ENCODE data around the gene EIF3A.
"Not testable (repeated sequence)": the region's sequence is repeated elsewhere in the genome, so short reads cannot be mapped to it uniquely, and the experiment has no call there.

The EIF3A gene

GRCh38 chr10:119112056-119112455 lies 31.4 kb upstream of the EIF3A start:
- Mint-ChIP-seq H3K27ac (no peak overlapping the region), H3K9me3 (no peaks in the 10 kb centered on the region), H3K36me3 (ENCODE audit: low read depth) (peaks cover 74% of the 10 kb centered on the region)

GRCh38 chr10:119107771-119108170 lies 27.2 kb upstream of the EIF3A start:
- H3K4me3 Mint-ChIP-seq; H3K27me3 Mint-ChIP-seq (ENCODE audit: low read depth, poor library complexity); H3K9me3 Mint-ChIP-seq; H3K27ac Mint-ChIP-seq; DNase-seq: not testable (repeated sequence)
- H3K4me1 Mint-ChIP-seq = peaks cover 20% of the 10 kb centered on the region
- peaks cover 41% of the 10 kb centered on the region for H3K36me3 Mint-ChIP-seq (ENCODE audit: low read depth)

More at GRCh38 chr10:119112056-119112455, 31.4 kb upstream of the EIF3A start:
- Mint-ChIP-seq H3K4me1 (no peaks in the 10 kb centered on the region), H3K4me3 (no peak overlapping the region), H3K27me3 (ENCODE audit: low read depth, poor library complexity) (no peaks in the 10 kb centered on the region)
- TF ChIP-seq CTCF (IDR thresholded peaks at IDR 0.05) = no peak
- no peak for DNase-seq

- not testable (repeated sequence) for H3K4me3 Mint-ChIP-seq; DNase-seq; H3K27me3 Mint-ChIP-seq (ENCODE audit: low read depth, poor library complexity); H3K9me3 Mint-ChIP-seq; H3K27ac Mint-ChIP-seq
- H3K4me1 Mint-ChIP-seq = peaks cover 20% of the 10 kb centered on the region
- H3K36me3 Mint-ChIP-seq (ENCODE audit: low read depth) = peaks cover 39% of the 10 kb centered on the region
Observed at GRCh38 chr10:119107106-119107505, 26.5 kb upstream of the EIF3A start.

- not testable (repeated sequence) for DNase-seq; H3K27ac Mint-ChIP-seq; H3K9me3 Mint-ChIP-seq; H3K27me3 Mint-ChIP-seq (ENCODE audit: low read depth, poor library complexity)
- Mint-ChIP-seq H3K36me3 (ENCODE audit: low read depth) (peaks cover 28% of the 10 kb centered on the region), H3K4me1 (peaks cover 29% of the 10 kb centered on the region), H3K4me3 (peak overlapping the region; percentile 88)
Observed at GRCh38 chr10:119105899-119106298, 25.3 kb upstream of the EIF3A start.

- DNase-seq = no peak
- no peaks in the 10 kb centered on the region for H3K9me3 Mint-ChIP-seq
- no peak for TF ChIP-seq CTCF (IDR thresholded peaks at IDR 0.05)
Observed at GRCh38 chr10:119105155-119105554, 24.5 kb upstream of the EIF3A start.

GRCh38 chr10:119104654-119105015 lies 24.0 kb upstream of the EIF3A start:
- no peak overlapping the region for H3K27ac Mint-ChIP-seq
- no peak for TF ChIP-seq CTCF (IDR thresholded peaks at IDR 0.05)
- H3K36me3 Mint-ChIP-seq (ENCODE audit: low read depth) = peaks cover 23% of the 10 kb centered on the region
- H3K4me1 Mint-ChIP-seq = peaks cover 33% of the 10 kb centered on the region
- H3K27me3 Mint-ChIP-seq (ENCODE audit: low read depth, poor library complexity) = peaks cover 5% of the 10 kb centered on the region
- DNase-seq = no peak
- no peaks in the 10 kb centered on the region for H3K9me3 Mint-ChIP-seq
- peak overlapping the region; percentile 88 for H3K4me3 Mint-ChIP-seq

More at GRCh38 chr10:119105155-119105554, 24.5 kb upstream of the EIF3A start:
- Mint-ChIP-seq H3K27me3 (ENCODE audit: low read depth, poor library complexity) (peaks cover 5% of the 10 kb centered on the region), H3K4me3 (peak overlapping the region; percentile 88), H3K27ac (peak overlapping the region; percentile 32), H3K4me1 (peaks cover 33% of the 10 kb centered on the region), H3K36me3 (ENCODE audit: low read depth) (peaks cover 27% of the 10 kb centered on the region)

- no peaks in the 10 kb centered on the region for H3K9me3 Mint-ChIP-seq
- peaks cover 8% of the 10 kb centered on the region for H3K27me3 Mint-ChIP-seq (ENCODE audit: low read depth, poor library complexity)
- H3K4me1 Mint-ChIP-seq = peaks cover 33% of the 10 kb centered on the region
- DNase-seq = peak; percentile 85
- peak within 1 kb of the TSS; percentile 10 for H3K27ac Mint-ChIP-seq
- peaks cover 19% of the 10 kb centered on the region for H3K36me3 Mint-ChIP-seq (ENCODE audit: low read depth)
- H3K4me3 Mint-ChIP-seq = peak within 1 kb of the TSS; percentile 88
- no peak for TF ChIP-seq CTCF (IDR thresholded peaks at IDR 0.05)
Observed at GRCh38 chr10:119103903-119104653, 23.5 kb upstream of the EIF3A start, which contains the start of gene DENND10. Gene DENND10, plus strand, starts transcription at chr10:119104113. Its CDS starts 30 bp downstream, at chr10:119104143.
